Small intestine (tissue), 7 donors: ENCODE data around the gene C13orf42. TPM values are rescaled to one million over a fixed set of nuclear protein-coding genes. Genes with fewer than 3 reads are reported as not detected.

Experiments used
- DNase-seq, 2 donors: peaks; one replicate each; pipeline versions ENCODE4 v3.0.0 to v3.0.0-alpha.2; 2013
- FAIRE-seq: peaks from 2 replicates; lab custom pipeline; 2012; peaks lifted over from hg19 to GRCh38; lab: Jason Lieb, UNC
- H3K27ac ChIP-seq, 3 donors: one replicate each; pipeline ENCODE4 v1.5.1; 2013; ENCODE audit warnings: low read length in 2 of 3, mild to moderate bottlenecking in 2 of 3, control low read depth in 1 of 3, inconsistent platforms in 1 of 3, low read depth in 1 of 3, moderate library complexity in 1 of 3
- H3K27me3 ChIP-seq, 3 donors: one replicate each; pipeline ENCODE4 v1.6.1; 2013; ENCODE audit warnings: low read length in 3 of 3, inconsistent platforms in 1 of 3; ENCODE audit not compliant: control insufficient read depth in 3 of 3, insufficient read depth in 3 of 3
- H3K36me3 ChIP-seq, 3 donors: one replicate each; pipeline ENCODE4 v1.6.1; 2013; ENCODE audit warnings: low read length in 3 of 3, inconsistent platforms in 1 of 3, low read depth in 1 of 3, mild to moderate bottlenecking in 1 of 3, moderate library complexity in 1 of 3; ENCODE audit not compliant: control insufficient read depth in 3 of 3, insufficient read depth in 2 of 3
- H3K4me1 ChIP-seq, 3 donors: one replicate each; pipeline ENCODE4 v1.6.1; 2013; ENCODE audit warnings: low read length in 2 of 3, inconsistent platforms in 1 of 3, low read depth in 1 of 3, mild to moderate bottlenecking in 1 of 3, moderate library complexity in 1 of 3; ENCODE audit not compliant: control insufficient read depth in 3 of 3, insufficient read depth in 2 of 3
- H3K4me3 ChIP-seq, 3 donors: one replicate each; pipeline ENCODE4 v1.5.1; 2013; ENCODE audit warnings: low read length in 3 of 3, control low read depth in 1 of 3, inconsistent platforms in 1 of 3, low read depth in 1 of 3, mild to moderate bottlenecking in 1 of 3, moderate library complexity in 1 of 3
- H3K9me3 ChIP-seq, 2 donors: one replicate each; pipeline ENCODE4 v1.6.1; 2013; ENCODE audit warnings: low read depth in 1 of 2, low read length in 1 of 2; ENCODE audit not compliant: control insufficient read depth in 2 of 2, insufficient read depth in 1 of 2
- WGBS, 3 donors: extraction: QIAGEN DNeasy Blood & Tissue Kit; methylation state at CpG; one replicate each; pipeline ENCODE4 v1.1.7; 2013; 5-methylcytosine and 5-hydroxymethylcytosine counted together
- polyA plus RNA-seq, 4 donors: library from polyadenylated mRNA; stranded (reverse) in 3 of 4; unstranded in 1 of 4; fragments of 200-250 nt in 3 of 4; fragments of 120-200 nt in 1 of 4; gene quantifications; one replicate each; pipeline versions ENCODE4 v1.2.1 to v1.2.3, GENCODE V29; 2013
- donor health status: healthy with polysubstance abuse.
- donor health status: control.
- donor health status: control.
- donor health status: Bipolar disorder and iron deficiency.
- donor health status: healthy.

C13orf42 gene
- polyA plus RNA-seq, 4 donors = not detected

DNA sequence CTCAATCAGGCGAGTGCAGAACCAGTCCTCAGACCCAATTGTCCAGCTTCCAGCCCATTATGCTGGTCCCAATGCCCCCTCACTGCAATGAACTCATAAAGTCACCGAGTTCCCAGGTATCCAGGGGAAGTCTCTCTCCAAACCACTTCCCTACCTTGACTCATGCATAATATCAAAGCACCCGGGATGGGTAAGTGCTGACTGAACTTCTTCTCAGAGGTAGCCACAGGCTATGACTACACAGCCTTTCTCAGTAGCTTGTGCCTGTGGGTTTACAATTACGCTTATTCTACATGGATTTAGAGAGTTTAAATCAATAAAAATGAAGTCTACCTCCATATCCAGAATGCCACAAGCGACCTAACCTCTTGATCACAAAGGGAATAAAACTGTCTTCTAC is 1.7 kb upstream of the C13orf42 start:
- Histone ChIP-seq H3K36me3 (no peaks in the 10 kb centered on the region), H3K9me3 (peaks cover 0 to 3% of the 10 kb centered on the region in 2 donors), H3K27ac (no peak overlapping the region), H3K4me1 (no peaks in the 10 kb centered on the region), H3K27me3 (no peaks in the 10 kb centered on the region), H3K4me3 (no peak overlapping the region)
- FAIRE-seq (no peak), DNase-seq (no peak)
- 66 to 76% (median 72%) methylated on average over 5 of the region's 5 CpGs for WGBS, 3 donors

- WGBS, 3 donors = 0% methylated on average over 1 of the region's 1 CpG
- H3K9me3 ChIP-seq = no peaks in the 10 kb centered on the region
- no peak for FAIRE-seq
Measured at GRCh38 chr13:51111997-51112396, 923 bp upstream of the C13orf42 start.

GRCh38 chr13:51107996-51108395 is 3.1 kb downstream of the C13orf42 start:
- DNase-seq = no peak
- H3K4me3 ChIP-seq = no peak overlapping the region
- H3K27me3 ChIP-seq = no peaks in the 10 kb centered on the region
- H3K27ac ChIP-seq = no peak overlapping the region
- H3K9me3 ChIP-seq = no peaks in the 10 kb centered on the region
- H3K36me3 ChIP-seq = no peaks in the 10 kb centered on the region
- WGBS, 3 donors = 85 to 88% (median 87%) methylated on average over 4 of the region's 4 CpGs
- FAIRE-seq = no peak
- no peaks in the 10 kb centered on the region for H3K4me1 ChIP-seq

More at GRCh38 chr13:51111997-51112396, 923 bp upstream of the C13orf42 start:
- Histone ChIP-seq H3K27ac (no peak overlapping the region), H3K27me3 (no peaks in the 10 kb centered on the region), H3K36me3 (no peaks in the 10 kb centered on the region), H3K4me1 (no peaks in the 10 kb centered on the region), H3K4me3 (no peak overlapping the region)
- no peak for DNase-seq

DNA sequence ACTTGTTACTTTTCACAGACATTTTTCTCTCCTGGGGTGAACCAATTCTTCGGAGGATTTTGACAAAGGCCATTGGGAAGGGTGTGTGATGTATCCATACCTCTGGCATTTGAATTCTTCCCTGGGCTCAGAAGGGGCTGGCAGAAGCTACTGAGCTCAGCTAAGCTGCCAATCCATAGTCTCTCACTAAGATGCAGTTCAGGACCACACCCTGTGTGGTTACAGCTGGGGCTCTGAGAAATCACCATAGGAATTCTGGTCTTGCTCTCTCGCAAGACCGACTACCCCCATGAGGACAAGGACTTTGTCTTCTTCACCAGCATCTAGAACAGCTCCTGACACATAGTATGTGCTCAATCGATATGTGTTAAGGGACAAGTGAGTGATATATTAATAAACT is 6.0 kb downstream of the C13orf42 start:
- Histone ChIP-seq H3K4me1 (no peaks in the 10 kb centered on the region), H3K4me3 (no peak overlapping the region)
- 86 to 92% (median 92%) methylated on average over 4 of the region's 4 CpGs for WGBS, 3 donors

DNA sequence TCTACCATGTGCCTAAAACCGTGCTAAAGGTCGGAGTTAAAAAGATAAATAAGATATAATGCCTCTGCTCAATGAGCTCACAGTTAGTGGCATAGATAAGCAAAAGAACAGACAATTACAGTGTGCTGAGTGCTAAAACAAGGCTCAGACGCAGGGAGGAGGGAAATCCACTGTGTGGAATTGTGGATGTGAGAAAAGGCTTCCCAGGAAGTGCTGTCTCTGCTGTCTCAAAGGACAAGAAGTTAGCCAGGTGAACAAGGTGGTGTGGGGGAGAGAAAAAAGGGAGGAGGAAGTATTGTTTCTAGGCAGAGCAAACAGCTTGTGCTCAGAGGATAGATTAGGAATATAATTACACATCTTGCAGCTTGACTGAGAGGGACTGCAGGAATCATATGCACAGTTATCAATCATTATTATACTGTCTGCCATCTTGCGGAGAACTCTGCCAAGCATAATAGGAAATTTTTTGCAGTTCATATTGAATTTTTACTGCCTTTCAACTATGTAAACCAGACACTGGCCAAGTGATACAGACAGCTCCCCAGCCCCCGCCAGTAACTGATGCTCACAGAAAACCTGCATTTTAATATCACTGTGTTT is 9.3 kb downstream of the C13orf42 start:
- no peaks in the 10 kb centered on the region for H3K9me3 ChIP-seq
- no peaks in the 10 kb centered on the region for H3K27me3 ChIP-seq
- no peaks in the 10 kb centered on the region for H3K36me3 ChIP-seq
- H3K27ac ChIP-seq = no peak overlapping the region
- H3K4me1 ChIP-seq = no peaks in the 10 kb centered on the region
- DNase-seq (no peak), FAIRE-seq (no peak)
- WGBS, 3 donors = 40 to 69% (median 54%) methylated on average over 5 of the region's 5 CpGs
- no peak overlapping the region for H3K4me3 ChIP-seq

More for the DNA sequence above, 6.0 kb downstream of the C13orf42 start:
- Histone ChIP-seq H3K36me3 (no peaks in the 10 kb centered on the region), H3K9me3 (no peaks in the 10 kb centered on the region), H3K27ac (no peak overlapping the region), H3K27me3 (no peaks in the 10 kb centered on the region)
- DNase-seq (no peak), FAIRE-seq (no peak)

DNA sequence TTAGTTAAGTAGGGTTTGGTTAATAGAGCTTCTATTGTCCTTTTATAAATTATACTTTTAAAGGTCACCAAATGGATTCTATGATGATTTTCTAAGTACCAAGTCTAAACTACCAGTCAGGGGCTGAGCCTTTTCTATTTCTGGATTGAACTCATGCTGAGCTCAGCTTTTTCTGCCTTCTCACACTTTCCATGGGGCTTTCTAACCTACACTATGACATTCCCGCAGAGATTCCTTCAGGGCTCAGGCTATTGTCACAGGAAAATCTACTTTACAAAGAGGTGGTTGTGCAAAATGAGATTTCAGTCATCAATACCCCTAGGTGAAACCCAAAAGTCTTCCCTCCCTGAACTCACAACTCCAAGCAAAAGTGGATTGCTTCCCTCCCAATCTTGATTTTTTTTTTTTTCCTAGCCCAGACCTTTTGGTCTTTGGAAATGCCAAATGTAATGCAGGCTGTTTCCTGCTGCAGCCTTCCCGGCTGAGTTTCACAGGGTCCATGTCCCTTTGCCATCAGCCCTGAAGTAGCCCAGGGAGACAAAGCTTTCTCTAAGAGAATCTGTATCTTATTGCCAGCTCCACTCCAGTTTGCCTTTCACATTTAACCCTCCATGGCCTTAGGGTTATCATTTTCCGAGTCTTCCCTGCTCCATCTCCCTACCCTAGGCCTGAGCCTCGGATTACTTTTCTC is 13.6 kb downstream of the C13orf42 start:
- H3K36me3 ChIP-seq = no peaks in the 10 kb centered on the region
- no peaks in the 10 kb centered on the region for H3K27me3 ChIP-seq
- no peak overlapping the region for H3K4me3 ChIP-seq
- FAIRE-seq (no peak), DNase-seq (no peak)
- H3K27ac ChIP-seq = no peak overlapping the region
- 73 to 80% (median 74%) methylated on average over 4 of the region's 4 CpGs for WGBS, 3 donors
- no peaks in the 10 kb centered on the region for H3K4me1 ChIP-seq
- no peaks in the 10 kb centered on the region for H3K9me3 ChIP-seq

- no peak overlapping the region for H3K4me3 ChIP-seq
- no peaks in the 10 kb centered on the region for H3K27me3 ChIP-seq
- H3K36me3 ChIP-seq = no peaks in the 10 kb centered on the region
- no peaks in the 10 kb centered on the region for H3K9me3 ChIP-seq
- H3K4me1 ChIP-seq = no peaks in the 10 kb centered on the region
- no peak for FAIRE-seq
- no peak for DNase-seq
- no peak overlapping the region for H3K27ac ChIP-seq
- WGBS, 3 donors = 73 to 92% (median 84%) methylated on average over 1 of the region's 1 CpG
Measured at GRCh38 chr13:51096131-51096530, 14.9 kb downstream of the C13orf42 start.

DNA sequence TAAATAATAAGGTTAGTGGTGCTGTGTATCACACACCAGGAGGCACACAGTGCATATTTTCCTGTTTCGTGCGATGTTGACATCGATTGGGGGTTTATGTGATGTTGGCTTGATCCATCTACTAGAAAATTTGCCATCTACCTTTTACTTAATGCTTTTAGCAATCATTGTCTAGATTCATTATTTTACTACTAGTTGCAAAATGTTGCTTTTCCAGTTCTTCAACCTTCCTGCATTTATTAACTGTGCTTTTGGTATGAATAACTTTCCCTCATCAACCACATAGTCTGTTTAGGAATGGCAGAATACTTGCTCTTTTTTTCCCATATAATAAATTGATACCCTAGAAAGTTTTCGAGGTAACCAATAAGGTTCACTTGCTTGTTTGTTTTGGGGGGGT is 17.5 kb downstream of the C13orf42 start:
- Histone ChIP-seq H3K4me1 (no peaks in the 10 kb centered on the region), H3K9me3 (no peaks in the 10 kb centered on the region), H3K36me3 (no peaks in the 10 kb centered on the region), H3K27me3 (no peaks in the 10 kb centered on the region), H3K27ac (no peak overlapping the region), H3K4me3 (no peak overlapping the region)
- FAIRE-seq (no peak), DNase-seq (no peak)
- 89 to 91% (median 91%) methylated on average over 4 of the region's 4 CpGs for WGBS, 3 donors
